ENCODE measurements around the gene NKTR. TPM values are rescaled to one million over a fixed set of nuclear protein-coding genes. Genes with fewer than 3 reads are reported as not detected.
A peak's percentile ranks its signal among the peaks of the same experiment; 100 is the strongest.

Gene NKTR
- total and polyA plus RNA-seq, 9 of the 15 experiments (the other 6 are each of a cell fraction or from before 2014, with no cell fraction given), result 19.7 to 123 (median 92.6) TPM

DNA sequence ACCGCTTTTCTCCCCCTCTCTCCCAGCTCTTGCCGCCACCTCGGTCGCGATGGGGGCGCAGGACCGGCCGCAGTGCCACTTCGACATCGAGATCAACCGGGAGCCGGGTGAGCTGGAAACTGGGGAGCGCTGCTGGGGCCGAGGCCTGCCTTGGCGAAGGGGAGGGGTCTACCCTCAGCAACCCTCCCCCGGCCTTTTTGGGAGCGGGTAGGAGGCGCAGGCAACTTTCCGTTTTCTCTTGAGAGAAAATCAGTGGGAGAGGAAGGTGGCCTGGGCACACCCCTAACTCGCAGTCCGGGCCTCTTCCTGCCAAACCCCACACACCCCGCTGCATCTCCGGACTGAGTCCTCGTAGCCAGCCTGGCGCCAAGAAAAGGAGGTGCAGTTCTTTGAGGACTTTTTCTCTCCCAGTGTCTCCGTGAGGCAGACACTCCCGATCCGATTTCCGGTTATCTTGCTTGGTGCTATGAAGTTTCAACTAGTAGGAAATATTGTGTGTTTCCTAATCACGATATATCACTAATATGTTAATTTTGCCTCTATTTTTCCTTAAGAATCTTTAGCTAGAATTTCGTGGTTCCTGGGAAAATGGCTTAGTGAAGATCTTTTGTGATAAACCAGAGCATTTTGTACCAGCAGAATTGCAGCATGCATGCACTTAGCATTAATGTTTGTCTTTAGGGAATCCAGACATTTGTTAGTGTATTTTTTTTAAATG lies 631 bp downstream of the NKTR start (continued):
- TF ChIP-seq, protein P1, sequence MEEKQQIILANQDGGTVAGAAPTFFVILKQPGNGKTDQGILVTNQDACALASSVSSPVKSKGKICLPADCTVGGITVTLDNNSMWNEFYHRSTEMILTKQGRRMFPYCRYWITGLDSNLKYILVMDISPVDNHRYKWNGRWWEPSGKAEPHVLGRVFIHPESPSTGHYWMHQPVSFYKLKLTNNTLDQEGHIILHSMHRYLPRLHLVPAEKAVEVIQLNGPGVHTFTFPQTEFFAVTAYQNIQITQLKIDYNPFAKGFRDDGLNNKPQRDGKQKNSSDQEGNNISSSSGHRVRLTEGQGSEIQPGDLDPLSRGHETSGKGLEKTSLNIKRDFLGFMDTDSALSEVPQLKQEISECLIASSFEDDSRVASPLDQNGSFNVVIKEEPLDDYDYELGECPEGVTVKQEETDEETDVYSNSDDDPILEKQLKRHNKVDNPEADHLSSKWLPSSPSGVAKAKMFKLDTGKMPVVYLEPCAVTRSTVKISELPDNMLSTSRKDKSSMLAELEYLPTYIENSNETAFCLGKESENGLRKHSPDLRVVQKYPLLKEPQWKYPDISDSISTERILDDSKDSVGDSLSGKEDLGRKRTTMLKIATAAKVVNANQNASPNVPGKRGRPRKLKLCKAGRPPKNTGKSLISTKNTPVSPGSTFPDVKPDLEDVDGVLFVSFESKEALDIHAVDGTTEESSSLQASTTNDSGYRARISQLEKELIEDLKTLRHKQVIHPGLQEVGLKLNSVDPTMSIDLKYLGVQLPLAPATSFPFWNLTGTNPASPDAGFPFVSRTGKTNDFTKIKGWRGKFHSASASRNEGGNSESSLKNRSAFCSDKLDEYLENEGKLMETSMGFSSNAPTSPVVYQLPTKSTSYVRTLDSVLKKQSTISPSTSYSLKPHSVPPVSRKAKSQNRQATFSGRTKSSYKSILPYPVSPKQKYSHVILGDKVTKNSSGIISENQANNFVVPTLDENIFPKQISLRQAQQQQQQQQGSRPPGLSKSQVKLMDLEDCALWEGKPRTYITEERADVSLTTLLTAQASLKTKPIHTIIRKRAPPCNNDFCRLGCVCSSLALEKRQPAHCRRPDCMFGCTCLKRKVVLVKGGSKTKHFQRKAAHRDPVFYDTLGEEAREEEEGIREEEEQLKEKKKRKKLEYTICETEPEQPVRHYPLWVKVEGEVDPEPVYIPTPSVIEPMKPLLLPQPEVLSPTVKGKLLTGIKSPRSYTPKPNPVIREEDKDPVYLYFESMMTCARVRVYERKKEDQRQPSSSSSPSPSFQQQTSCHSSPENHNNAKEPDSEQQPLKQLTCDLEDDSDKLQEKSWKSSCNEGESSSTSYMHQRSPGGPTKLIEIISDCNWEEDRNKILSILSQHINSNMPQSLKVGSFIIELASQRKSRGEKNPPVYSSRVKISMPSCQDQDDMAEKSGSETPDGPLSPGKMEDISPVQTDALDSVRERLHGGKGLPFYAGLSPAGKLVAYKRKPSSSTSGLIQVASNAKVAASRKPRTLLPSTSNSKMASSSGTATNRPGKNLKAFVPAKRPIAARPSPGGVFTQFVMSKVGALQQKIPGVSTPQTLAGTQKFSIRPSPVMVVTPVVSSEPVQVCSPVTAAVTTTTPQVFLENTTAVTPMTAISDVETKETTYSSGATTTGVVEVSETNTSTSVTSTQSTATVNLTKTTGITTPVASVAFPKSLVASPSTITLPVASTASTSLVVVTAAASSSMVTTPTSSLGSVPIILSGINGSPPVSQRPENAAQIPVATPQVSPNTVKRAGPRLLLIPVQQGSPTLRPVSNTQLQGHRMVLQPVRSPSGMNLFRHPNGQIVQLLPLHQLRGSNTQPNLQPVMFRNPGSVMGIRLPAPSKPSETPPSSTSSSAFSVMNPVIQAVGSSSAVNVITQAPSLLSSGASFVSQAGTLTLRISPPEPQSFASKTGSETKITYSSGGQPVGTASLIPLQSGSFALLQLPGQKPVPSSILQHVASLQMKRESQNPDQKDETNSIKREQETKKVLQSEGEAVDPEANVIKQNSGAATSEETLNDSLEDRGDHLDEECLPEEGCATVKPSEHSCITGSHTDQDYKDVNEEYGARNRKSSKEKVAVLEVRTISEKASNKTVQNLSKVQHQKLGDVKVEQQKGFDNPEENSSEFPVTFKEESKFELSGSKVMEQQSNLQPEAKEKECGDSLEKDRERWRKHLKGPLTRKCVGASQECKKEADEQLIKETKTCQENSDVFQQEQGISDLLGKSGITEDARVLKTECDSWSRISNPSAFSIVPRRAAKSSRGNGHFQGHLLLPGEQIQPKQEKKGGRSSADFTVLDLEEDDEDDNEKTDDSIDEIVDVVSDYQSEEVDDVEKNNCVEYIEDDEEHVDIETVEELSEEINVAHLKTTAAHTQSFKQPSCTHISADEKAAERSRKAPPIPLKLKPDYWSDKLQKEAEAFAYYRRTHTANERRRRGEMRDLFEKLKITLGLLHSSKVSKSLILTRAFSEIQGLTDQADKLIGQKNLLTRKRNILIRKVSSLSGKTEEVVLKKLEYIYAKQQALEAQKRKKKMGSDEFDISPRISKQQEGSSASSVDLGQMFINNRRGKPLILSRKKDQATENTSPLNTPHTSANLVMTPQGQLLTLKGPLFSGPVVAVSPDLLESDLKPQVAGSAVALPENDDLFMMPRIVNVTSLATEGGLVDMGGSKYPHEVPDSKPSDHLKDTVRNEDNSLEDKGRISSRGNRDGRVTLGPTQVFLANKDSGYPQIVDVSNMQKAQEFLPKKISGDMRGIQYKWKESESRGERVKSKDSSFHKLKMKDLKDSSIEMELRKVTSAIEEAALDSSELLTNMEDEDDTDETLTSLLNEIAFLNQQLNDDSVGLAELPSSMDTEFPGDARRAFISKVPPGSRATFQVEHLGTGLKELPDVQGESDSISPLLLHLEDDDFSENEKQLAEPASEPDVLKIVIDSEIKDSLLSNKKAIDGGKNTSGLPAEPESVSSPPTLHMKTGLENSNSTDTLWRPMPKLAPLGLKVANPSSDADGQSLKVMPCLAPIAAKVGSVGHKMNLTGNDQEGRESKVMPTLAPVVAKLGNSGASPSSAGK (IDR thresholded peaks at IDR 0.05), result no peak
- no peak for TF ChIP-seq ZNF764 (CRISPR knock-in tag; IDR thresholded peaks at IDR 0.05; ENCODE audit: low read depth)
- TF ChIP-seq ZNF263 (CRISPR knock-in tag; IDR thresholded peaks at IDR 0.05; ENCODE audit: borderline replicate concordance), result no peak
- peak; percentile 54 for TF ChIP-seq ETV1 (tag; conservative IDR thresholded peaks at IDR 0.05; ENCODE audit: low read depth)
- TF ChIP-seq NCOA6 (IDR thresholded peaks at IDR 0.05), result no peak
- TF ChIP-seq RBBP5 (IDR thresholded peaks at IDR 0.05; ENCODE audit: borderline replicate concordance, insufficient read depth, low read length, poor library complexity, severe bottlenecking), result peak; percentile 91
- TF ChIP-seq, protein P2, sequence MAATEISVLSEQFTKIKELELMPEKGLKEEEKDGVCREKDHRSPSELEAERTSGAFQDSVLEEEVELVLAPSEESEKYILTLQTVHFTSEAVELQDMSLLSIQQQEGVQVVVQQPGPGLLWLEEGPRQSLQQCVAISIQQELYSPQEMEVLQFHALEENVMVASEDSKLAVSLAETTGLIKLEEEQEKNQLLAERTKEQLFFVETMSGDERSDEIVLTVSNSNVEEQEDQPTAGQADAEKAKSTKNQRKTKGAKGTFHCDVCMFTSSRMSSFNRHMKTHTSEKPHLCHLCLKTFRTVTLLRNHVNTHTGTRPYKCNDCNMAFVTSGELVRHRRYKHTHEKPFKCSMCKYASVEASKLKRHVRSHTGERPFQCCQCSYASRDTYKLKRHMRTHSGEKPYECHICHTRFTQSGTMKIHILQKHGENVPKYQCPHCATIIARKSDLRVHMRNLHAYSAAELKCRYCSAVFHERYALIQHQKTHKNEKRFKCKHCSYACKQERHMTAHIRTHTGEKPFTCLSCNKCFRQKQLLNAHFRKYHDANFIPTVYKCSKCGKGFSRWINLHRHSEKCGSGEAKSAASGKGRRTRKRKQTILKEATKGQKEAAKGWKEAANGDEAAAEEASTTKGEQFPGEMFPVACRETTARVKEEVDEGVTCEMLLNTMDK (IDR thresholded peaks at IDR 0.05; ENCODE audit: borderline replicate concordance, insufficient read depth, low read depth, low read length, poor library complexity, severe bottlenecking), result no peak

All from K562 (cell line).